GM19238 (cell line): ENCODE data around the gene EXOSC5.

Experiments
- DNase-seq: peaks from one replicate; pipeline ENCODE4 v3.0.0; 2011; ENCODE audit warnings: low spot score; ENCODE audit not compliant: insufficient read length

Gene EXOSC5

GRCh38 chr19:41426952-41427646 lies 29.9 kb upstream of the EXOSC5 start, which contains the start of gene B3GNT8:
Gene B3GNT8, minus strand, starts transcription at chr19:41427374. Its CDS starts 596 bp downstream, at chr19:41426778.
- peak; percentile 61 for DNase-seq

GRCh38 chr19:41426116-41426841 lies 29.1 kb upstream of the EXOSC5 start:
- DNase-seq, result no peak

GRCh38 chr19:41425174-41426115 lies 28.3 kb upstream of the EXOSC5 start:
- DNase-seq, result no peak

- DNase-seq, result no peak
Measured at GRCh38 chr19:41424335-41425173, 27.4 kb upstream of the EXOSC5 start.

GRCh38 chr19:41422955-41423354 lies 25.8 kb upstream of the EXOSC5 start:
- no peak for DNase-seq

GRCh38 chr19:41422456-41422855 lies 25.3 kb upstream of the EXOSC5 start:
- no peak for DNase-seq

GRCh38 chr19:41421973-41422372 lies 24.8 kb upstream of the EXOSC5 start:
- no peak for DNase-seq

GRCh38 chr19:41421314-41421713 lies 24.2 kb upstream of the EXOSC5 start:
- no peak for DNase-seq

GRCh38 chr19:41420101-41420880 lies 23.1 kb upstream of the EXOSC5 start:
- DNase-seq, result no peak

- no peak for DNase-seq
Measured at GRCh38 chr19:41416194-41416674, 19.1 kb upstream of the EXOSC5 start.

GRCh38 chr19:41415154-41415571 lies 18.0 kb upstream of the EXOSC5 start:
- no peak for DNase-seq

- no peak for DNase-seq
Measured at GRCh38 chr19:41414461-41414860, 17.3 kb upstream of the EXOSC5 start.

- DNase-seq, result no peak
Measured at GRCh38 chr19:41413947-41414346, 16.8 kb upstream of the EXOSC5 start.

- no peak for DNase-seq
Measured at GRCh38 chr19:41412953-41413352, 15.8 kb upstream of the EXOSC5 start.

GRCh38 chr19:41411968-41412265 lies 14.8 kb upstream of the EXOSC5 start:
- DNase-seq, result no peak

- no peak for DNase-seq
Measured at GRCh38 chr19:41411100-41411967, 14.2 kb upstream of the EXOSC5 start.

GRCh38 chr19:41410336-41411054 lies 13.3 kb upstream of the EXOSC5 start:
- DNase-seq, result no peak

GRCh38 chr19:41409288-41409687 lies 12.1 kb upstream of the EXOSC5 start:
- no peak for DNase-seq
